ENCODE results near the gene SRM.
"Not testable (repeated sequence)": the region's sequence is repeated elsewhere in the genome, so short reads cannot be mapped to it uniquely, and the experiment has no call there.

Gene SRM

DNA sequence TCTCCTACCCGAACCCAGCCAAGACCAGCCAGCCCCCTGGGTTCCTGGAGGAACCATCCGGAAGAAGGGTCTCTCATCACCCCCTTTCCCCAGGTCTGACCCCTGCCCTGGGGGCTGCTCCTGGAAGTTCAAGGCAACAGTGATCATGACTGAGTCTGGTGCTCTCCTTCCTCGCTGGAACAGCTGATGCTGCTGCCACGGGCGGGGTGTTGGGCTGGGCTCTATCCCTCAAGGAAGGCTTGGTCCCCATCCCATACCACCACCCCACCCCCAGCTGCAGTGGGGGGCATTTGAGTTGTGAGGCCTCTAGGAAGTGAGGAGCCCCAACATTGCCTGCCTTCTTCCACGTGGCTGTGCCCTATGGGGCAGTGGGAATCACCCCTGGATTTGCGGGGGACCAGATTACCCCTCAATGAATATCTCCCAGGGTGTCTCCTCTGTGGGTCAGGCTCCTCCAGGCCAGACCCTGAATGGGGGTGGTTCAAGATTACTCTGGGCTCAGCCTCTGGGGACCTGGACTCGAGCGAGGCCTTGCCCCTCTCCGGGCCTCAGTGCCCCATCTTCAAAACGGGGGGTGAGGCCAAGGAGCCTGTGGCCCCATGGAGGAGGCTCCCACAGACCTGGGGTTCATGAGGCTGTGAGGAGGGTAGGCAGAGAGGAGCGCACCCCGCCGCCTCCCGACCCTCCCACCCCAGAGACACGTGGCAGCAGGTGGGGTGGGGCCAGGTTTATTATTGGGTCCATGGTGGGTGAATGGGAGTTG, 15.6 kb downstream of the SRM start:
- DNase-seq, result no peak

DNA sequence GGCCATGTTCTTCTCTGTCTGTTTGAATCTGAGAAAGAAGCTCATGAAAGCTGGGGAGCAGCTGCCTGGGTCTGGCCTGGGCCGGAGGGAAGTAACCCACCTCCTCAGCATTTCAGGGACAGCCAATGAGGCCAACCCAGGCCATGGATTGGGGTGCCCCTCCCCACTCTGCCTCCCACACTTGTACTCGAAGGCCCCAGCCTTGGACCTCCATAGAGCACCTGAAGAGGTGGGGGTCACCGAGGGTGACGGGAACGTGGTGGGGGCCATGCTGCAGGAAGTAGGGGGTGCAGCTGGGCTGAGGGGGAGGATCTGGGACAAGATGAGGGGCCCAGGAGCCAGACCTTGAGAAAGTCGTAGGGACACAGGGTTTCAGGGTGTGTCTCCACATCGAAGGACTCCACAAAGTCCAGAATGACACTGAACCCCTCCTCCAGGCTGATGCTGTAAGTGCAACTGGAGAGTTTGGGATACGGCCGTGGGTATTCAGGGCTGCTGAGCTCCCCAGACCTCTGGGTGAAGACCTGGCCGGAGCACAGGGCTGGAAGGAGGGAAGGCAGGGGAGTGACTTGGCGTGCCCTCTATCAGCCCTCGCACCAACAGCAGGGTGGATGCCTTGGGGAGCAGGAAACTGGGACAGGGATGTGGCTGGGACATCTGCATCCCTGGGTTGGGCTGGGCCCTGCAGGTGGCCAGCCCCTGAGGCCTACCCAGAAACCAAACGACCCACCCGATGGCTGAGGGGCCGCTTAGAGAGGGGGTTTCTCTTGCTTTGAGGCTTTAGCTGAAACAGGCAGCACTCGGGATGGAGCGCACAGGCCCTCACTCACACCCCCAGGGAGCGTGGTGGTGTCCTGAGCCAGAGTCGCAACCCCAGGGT, 16.6 kb downstream of the SRM start:
- DNase-seq, result no peak

DNA sequence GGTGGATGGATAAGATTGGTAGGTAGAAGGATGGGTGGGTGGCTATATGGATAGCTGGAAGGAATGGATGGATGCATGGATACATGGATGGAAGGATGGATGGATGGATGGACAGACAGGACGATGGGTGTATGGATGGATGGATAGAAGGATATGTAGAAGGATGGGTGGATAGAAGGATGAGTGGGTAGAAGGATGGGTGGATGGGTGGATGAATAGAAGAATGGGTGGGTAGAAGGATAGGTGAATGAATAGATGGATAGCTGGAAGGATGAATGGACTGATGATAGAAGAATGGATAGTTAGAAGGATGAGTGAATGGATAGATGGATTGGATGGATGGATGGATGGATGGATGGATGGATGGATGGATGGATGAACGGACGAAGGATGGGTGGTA, 17.8 kb downstream of the SRM start:
- DNase-seq, result no peak

DNA sequence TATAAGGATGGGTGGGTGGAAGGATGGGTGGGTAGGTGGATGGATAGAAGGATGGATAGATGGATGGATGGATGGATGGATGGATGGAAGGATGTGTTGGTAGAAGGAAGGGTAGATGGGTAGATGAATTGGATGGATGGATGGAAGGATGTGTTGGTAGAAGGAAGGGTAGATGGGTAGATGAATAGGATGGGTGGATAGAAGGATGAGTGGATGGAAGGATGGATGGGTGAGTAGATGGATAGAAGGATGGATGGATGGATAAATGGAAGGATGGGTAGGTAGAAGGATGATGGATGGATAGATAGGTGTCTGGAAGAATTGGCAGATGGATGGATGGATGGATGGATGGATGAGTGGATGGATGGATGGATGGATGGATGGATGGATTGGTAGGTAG, 18.8 kb downstream of the SRM start:
- DNase-seq, result no peak

DNA sequence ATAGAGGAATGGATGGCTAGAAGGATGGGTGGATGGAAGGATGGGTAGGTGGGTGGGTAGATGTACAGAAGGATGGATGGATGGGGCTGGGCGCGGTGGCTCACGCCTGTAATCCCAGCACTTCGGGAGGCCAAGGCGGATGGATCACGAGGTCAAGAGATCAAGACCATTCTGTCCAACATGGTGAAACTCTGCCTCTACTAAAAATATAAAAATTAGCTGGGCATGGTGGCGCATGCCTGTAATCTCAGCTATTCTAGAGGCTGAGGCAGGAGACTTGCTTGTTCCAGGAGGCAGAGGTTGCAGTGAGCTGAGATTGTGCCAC, 19.8 kb downstream of the SRM start:
- not testable (repeated sequence) for DNase-seq

DNA sequence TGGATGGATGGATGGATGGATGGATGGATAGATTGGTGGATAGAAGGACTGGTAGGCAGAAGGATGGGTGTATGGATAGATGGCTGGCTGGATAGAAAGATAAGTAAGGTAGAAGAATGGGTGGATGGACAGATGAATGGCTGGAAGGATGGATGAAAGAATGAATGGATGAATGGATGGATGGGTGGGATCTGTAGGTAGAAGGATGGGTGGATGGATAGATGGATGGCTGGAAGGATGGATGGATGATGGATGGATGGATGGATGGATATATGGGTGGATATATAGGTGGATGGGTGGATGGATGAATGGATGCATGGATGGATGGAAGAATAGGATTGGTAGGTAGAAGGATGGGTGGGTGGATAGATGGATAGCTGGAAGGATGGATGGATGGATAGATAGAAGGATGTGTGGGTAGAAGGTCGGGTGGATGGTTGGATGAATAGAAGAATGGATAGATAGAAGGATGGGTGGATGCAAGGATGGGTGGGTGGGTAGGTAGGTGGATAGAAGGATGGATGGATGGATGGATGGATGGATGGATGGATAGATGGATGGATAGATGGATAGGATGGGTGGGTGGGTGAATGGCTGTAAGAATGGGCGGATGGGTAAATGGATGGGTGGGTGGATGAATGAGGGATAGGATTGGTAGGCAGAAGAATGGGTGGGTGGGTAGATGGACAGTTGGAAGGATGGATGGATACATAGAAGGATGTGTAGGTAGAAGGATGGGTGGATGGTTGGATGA, 20.3 kb downstream of the SRM start:
- DNase-seq, result no peak

DNA sequence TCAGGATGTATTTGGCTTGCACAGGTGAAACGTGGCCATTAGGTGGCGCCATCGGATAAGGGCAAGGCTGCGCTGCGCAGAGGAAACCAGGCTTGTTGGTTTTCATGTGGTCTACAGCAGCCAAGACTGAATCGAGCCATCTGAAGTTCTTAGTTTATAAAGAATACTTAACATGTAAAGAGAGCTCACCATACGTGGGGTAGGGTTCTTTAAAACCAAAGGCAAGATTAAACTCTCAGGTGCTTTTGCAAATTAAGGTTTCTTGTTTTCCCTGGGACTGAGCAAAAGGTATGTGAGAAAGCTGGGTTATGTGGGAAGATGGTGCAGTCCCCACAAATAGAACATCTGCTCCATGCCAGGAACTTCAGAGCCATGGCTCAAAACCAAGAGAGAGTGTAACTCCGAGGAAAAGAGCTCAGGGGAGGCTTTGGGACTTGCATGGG, 22.1 kb downstream of the SRM start:
- peak; percentile 90 for DNase-seq

DNA sequence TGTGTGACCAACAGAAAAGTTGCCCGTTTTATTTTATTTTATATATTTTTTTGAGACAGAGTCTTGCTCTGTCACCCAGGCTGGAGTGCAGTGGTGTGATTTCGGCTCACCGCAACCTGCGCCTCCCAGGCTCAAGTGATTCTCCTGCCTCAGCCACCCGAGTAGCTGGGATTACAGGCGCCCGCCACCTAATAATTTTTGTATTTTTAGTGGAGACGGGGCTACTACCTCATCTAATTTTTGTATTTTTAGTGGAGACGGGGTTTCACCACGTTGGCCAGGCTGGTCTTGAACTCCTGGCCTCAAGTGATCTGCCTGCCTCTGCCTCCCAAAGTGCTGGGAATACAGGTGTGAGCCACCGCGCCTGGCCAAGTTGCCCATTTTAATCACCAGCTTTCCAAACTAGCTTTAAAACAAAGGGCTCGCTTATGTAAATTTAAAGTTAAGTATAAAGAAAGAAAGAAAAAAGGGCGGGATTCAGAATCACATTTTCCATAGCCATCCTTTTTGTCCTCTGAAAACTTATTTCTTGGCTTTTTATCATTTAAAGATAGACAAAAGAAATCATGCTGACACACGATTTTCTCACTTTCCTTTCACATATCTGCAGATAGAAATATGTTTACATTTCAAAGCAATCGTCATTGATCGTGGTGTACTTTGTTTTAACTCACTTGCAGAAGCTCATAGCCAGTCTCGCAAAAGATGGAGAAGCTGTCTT, 22.6 kb downstream of the SRM start:
- DNase-seq, result not testable (repeated sequence)

DNA sequence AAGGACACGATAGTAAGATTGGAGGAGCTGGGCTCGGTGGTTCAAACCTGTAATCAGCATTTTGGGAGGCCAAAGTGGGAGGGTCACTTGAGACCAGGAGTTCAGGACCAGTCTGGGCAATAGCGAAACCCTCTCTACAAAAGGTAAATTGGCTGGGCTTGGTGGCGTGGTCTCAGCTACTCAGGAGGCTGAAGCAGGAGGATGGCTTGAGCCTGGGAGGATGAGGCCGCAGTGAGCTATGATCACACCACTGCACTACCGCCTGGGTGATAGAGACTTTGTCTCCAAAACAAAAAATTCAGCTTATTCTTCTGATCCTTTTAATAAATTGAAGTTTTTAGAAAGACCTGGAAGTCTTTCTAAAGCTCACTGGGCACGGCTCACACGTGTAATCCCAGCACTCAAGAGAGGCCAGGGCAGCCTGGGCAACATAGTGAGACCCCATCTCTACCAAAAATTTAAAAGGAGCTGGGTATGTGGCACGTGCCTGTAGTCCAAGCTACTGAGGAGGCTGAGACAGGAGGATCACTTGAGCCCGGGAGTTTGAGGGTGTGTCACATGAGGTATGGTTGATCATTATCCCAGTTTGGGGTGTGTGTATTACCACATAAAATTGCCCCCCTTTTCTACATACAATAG, 28.1 kb downstream of the SRM start:
- DNase-seq, result no peak

DNA sequence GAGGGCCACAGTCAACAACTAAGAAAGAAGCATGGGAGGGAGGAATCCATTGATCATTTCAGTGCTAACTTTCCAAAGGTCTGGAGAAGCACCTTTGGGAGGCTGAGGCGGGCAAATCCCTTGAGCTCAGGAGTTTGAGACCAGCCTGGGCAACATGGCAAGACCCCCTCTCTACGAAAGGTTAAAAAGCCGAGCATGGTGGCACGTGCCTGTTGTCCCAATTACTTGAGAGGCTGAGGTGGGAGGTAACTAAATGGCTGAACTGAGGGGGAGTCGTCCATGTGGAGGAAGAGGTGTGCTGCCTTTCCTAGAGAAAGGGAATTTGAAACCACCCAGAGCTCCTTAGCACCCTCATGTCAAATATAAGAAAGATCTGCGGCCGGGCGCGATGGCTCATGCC, 29.0 kb downstream of the SRM start:
- DNase-seq, result no peak

DNA sequence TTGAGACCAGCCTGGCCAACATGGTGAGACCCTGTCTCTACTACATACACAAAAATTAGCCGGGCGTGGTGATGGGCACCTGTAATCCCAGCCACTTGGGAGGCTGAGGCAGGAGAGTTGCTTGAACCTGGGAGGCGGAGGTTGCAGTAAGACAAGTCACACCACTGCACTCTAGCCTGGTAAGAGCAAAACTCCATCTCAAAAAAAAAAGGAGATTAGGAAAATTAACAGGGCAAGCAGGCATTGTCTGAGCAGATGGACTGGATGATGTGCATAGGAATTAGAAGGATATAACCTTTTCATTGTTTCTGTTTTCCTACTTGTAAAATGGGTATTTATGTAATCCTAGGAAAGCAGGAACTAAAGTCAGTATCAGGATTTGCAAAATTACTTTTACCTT, 31.8 kb downstream of the SRM start:
- DNase-seq, result no peak

DNA sequence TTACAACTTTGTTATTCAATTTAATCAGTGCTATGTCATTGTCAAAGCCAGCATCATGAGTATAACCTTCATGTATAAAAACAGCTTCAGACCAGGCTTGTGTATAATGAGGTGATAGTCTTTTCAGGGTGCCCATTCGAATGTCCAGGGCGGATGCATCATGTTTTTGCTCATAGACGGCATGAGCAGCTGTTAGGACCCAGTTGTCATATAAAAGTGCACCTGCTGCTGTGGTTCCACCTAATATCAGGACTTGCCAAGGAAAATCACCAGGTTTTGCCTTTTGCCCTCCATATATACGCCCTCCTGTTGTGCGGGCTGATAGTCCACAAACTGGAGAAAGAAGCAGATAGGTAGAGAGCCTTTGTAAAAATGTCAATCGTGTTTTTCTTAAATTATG, 32.5 kb downstream of the SRM start:
- no peak for DNase-seq

DNA sequence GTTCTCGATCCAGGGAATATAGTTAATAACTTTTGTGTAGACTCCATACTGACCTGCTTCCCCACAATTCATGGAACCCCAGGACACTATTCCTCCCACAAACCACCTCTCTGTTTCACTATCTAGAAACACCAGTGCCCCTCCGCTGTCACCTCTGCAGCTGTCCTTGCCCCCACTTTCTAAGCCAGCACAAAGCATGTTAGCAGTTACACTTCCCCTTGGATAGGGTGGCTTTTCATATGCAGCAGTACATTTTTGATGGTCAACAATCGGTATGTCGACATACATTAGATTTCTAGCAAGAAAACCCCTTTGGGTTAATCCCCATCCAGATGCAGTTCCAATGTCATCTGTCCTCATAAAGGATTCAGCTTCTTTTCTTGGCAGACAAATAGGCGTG, 32.9 kb downstream of the SRM start:
- DNase-seq, result no peak

DNA sequence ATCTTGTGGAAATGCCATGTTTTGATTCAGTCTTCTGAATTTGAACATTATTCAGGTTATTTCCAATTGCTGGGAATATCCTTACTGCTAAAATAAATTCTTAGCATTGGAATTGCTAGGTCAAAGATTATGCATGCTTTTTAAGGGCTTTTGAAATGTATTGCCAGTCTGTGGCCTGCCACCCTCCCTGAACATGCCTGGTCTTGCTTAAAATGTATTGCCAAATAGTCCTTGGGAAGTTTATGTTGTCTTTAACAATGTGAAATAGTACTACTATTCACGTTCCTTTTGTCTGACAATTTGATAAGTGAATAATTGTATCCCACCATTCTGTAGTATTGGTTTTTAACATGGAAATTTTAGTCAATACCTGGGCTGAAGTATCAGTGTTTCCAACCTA, 33.8 kb downstream of the SRM start:
- no peak for DNase-seq

DNA sequence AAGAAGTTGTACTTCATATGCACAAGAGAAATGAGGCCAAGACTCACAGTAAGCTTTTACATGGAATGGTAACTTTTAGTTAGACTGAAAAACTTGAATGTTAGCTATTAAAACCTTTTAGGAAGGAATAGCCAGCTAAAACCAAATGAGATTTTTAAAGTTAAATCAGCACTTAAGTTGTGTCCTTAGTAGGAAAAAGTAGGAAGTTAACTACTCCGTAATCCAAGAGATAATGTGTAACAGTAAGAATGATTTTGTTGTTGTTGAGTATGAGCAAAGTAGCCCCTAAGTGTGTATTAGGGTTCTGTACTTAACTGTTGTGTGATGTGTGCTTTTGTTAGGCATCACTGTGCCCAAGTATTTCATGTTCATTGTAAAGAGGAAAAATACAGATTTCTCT, 34.2 kb downstream of the SRM start:
- DNase-seq, result no peak

DNA sequence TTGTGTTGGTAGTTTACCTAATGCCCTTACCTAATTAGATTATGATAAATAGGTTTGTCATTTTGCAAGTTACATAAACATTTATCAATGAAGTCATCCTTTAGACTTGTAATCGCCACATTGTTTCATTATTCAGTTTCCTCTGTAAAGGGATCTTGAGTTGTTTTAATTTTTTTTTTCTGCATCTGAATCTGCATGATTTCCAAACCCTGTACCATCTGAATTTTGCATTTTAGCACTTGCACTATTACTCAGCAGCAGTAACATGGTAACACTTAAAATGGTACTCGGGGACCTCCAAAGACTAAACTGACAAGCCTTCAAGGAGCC, 35.0 kb downstream of the SRM start:
- DNase-seq, result no peak

DNA sequence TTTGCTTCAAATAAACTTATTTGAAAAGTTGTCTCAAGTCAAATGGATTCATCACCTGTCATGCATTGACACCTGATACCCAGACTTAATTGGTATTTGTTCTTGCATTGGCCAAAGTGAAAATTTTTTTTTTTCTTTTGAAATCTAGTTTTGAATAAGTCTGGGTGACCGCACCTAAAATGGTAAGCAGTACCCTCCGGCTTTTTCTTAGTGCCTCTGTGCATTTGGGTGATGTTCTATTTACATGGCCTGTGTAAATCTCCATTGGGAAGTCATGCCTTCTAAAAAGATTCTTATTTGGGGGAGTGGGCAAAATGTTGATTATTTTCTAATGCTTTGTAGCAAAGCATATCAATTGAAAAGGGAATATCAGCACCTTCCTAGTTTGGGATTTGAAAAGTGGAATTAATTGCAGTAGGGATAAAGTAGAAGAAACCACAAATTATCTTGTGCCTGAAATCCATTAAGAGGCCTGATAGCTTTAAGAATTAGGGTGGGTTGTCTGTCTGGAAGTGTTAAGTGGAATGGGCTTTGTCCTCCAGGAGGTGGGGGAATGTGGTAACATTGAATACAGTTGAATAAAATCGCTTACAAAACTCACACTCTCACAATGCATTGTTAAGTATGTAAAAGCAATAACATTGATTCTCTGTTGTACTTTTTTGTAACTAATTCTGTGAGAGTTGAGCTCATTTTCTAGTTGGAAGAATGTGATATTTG, 35.5 kb downstream of the SRM start:
- no peak for DNase-seq

DNA sequence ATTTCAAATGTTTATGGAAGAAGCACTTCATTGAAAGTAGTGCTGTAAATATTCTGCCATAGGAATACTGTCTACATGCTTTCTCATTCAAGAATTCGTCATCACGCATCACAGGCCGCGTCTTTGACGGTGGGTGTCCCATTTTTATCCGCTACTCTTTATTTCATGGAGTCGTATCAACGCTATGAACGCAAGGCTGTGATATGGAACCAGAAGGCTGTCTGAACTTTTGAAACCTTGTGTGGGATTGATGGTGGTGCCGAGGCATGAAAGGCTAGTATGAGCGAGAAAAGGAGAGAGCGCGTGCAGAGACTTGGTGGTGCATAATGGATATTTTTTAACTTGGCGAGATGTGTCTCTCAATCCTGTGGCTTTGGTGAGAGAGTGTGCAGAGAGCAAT, 36.6 kb downstream of the SRM start:
- DNase-seq, result no peak

DNA sequence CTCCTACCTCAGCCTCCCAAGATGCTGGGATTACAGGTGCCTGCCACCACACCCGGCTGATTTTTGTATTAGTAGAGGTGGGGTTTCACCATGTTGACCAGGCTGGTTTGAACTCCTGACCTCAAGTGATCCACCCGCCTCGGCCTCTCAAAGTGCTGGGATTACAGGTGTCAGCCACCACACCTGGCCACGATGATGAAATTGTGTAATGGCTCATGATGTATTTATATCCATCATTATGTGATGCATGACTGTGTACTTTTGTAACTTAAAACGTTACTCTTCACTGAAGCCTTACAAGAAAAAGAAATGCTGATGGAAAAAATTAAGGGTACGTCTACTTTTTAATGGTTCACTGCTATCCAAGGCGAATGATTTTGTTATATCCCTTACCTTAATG, 39.8 kb downstream of the SRM start:
- no peak for DNase-seq

DNA sequence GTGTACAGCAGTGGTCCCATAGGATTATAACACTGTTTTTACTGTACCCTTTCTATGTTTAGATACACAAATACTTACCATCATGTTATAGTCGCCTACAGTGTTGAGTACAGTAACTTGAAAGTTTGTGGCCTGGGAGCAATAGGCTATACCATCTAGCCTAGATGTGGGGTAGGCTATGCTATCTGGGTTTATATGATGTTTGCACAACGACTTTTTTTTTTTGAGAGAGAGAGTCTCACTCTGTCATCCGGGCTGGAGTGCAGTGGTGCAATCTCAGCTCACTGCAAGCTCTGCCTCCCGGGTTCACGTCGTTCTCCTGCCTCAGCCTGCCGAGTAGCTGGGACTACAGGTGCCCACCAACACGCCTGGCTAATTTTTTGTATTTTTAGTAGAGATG, 40.5 kb downstream of the SRM start:
- DNase-seq, result not testable (repeated sequence)

DNA sequence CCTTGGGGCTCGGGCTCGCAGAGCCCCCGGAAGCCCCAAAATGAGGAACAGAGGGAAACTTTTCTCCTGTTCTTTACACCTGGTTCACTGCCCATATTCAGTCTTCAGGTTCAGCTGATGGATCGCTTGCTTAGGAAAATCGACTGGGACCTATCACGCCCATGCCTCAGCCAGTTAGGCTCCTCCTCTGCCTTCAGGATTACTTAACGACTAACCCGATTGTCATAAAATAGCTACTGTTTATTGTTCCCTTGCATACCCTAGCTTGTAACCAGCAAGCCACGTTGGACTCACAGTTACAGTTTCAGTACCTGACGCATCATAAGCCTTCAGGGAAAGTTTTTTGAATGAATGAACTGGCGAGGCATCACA, 46.7 kb downstream of the SRM start:
- DNase-seq, result no peak

All from activated CD8-positive, alpha-beta memory T cell treated with anti-CD3 and anti-CD28 coated beads, Interleukin-2, amount 50 U/mL, for 4 hours (primary cell).